Left ventricle myocardium inferior (tissue), 1 donor: ENCODE measurements around the gene FILIP1. TPM values are rescaled to one million over a fixed set of nuclear protein-coding genes. Genes with fewer than 3 reads are reported as not detected.

ENCODE experiments used
- DNase-seq: peaks from one replicate; pipeline ENCODE4 v3.0.0-alpha.2; 2020
- H3K27ac ChIP-seq: fragments of 200-600 bp; replicated peaks from 2 replicates; pipeline ENCODE4 v1.8.0; 2021
- H3K27me3 ChIP-seq: fragments of 200-600 bp; 2 replicates; pipeline ENCODE4 v1.8.0; 2021; ENCODE audit warnings: low read depth
- H3K36me3 ChIP-seq: fragments of 200-600 bp; 2 replicates; pipeline ENCODE4 v1.8.0; 2021
- H3K4me1 ChIP-seq: fragments of 200-600 bp; 2 replicates; pipeline ENCODE4 v1.8.0; 2021
- H3K4me3 ChIP-seq: fragments of 200-600 bp; 2 replicates; pipeline ENCODE4 v1.8.0; 2021; ENCODE audit warnings: mild to moderate bottlenecking, moderate library complexity
- H3K9me3 ChIP-seq: fragments of 200-600 bp; replicated peaks from 2 replicates; pipeline ENCODE4 v1.8.0; 2021
- CTCF ChIP-seq: fragments of 200-600 bp; IDR thresholded peaks from 2 replicates; pipeline ENCODE4 v1.8.0; 2021; ENCODE audit warnings: antibody characterized with exemption, mild to moderate bottlenecking, borderline replicate concordance
- intact Hi-C: fragments of 100-400 bp; cut with micrococcal nuclease; formaldehyde crosslinking; loops from one replicate; pipeline ENCODE4 v1.11.0; 2022
- total RNA-seq: library from RNA; stranded (reverse); fragmentation: NEBNext Ultra II Directional; extraction: Animal tissue kit (Norgen Biotek cat#: 25700); gene quantifications from one replicate; pipeline ENCODE4 v1.2.1, GENCODE V29; 2021
- donor health status: DM: no; HTN: yes; CAD: no; lungs with severe emphysema.

The FILIP1 gene
- total RNA-seq, 1 donor from 2014 or later: 173 TPM

- no peaks in the 10 kb centered on the region for H3K9me3 ChIP-seq
- DNase-seq: no peak
- peaks cover 87% of the 10 kb centered on the region for H3K4me1 ChIP-seq
- no peaks in the 10 kb centered on the region for H3K27me3 ChIP-seq
- intact Hi-C loops: loop anchor here (10.0 kb wide), 1 partner anchor 66 kb away; the partner anchor contains the start of gene FILIP1
- peak overlapping the region; percentile 76 for H3K27ac ChIP-seq
- H3K4me3 ChIP-seq: no peak overlapping the region
- H3K36me3 ChIP-seq: no peaks in the 10 kb centered on the region
- TF ChIP-seq CTCF: no peak
These were observed 64.4 kb downstream of the FILIP1 start for GRCh38 chr6:75429061-75429703.

- Histone ChIP-seq H3K9me3 (no peaks in the 10 kb centered on the region), H3K27ac (no peak overlapping the region), H3K4me1 (peaks cover 93% of the 10 kb centered on the region), H3K4me3 (no peak overlapping the region), H3K36me3 (no peaks in the 10 kb centered on the region), H3K27me3 (no peaks in the 10 kb centered on the region)
- no peak for TF ChIP-seq CTCF
- no peak for DNase-seq
- intact Hi-C loops: loop anchor here (10.0 kb wide), 1 partner anchor 67 kb away; the partner anchor contains the start of gene FILIP1
These were observed 65.4 kb downstream of the FILIP1 start for GRCh38 chr6:75428204-75428603.

- H3K4me1 ChIP-seq: peaks cover 98% of the 10 kb centered on the region
- no peak overlapping the region for H3K27ac ChIP-seq
- no peak for TF ChIP-seq CTCF
These were observed 66.3 kb downstream of the FILIP1 start for GRCh38 chr6:75427329-75427728.

GRCh38 chr6:75424618-75425548 lies 68.7 kb downstream of the FILIP1 start:
- intact Hi-C loops: loop anchor here (10.0 kb wide), 1 partner anchor 70 kb away; the partner anchor contains the start of gene FILIP1
- no peaks in the 10 kb centered on the region for H3K27me3 ChIP-seq
- peaks cover 98% of the 10 kb centered on the region for H3K4me1 ChIP-seq
- DNase-seq: no peak
- peak overlapping the region; percentile 2 for H3K27ac ChIP-seq
- H3K9me3 ChIP-seq: no peaks in the 10 kb centered on the region
- TF ChIP-seq CTCF: no peak
- no peaks in the 10 kb centered on the region for H3K36me3 ChIP-seq
- no peak overlapping the region for H3K4me3 ChIP-seq

More at GRCh38 chr6:75427329-75427728, 66.3 kb downstream of the FILIP1 start:
- intact Hi-C loops: loop anchor here (10.0 kb wide), 1 partner anchor 67 kb away; the partner anchor contains the start of gene FILIP1
- H3K36me3 ChIP-seq: no peaks in the 10 kb centered on the region
- no peak for DNase-seq
- H3K4me3 ChIP-seq: no peak overlapping the region
- no peaks in the 10 kb centered on the region for H3K27me3 ChIP-seq
- H3K9me3 ChIP-seq: no peaks in the 10 kb centered on the region

GRCh38 chr6:75423386-75423785 lies 70.2 kb downstream of the FILIP1 start:
- intact Hi-C loops: loop anchor here (10.0 kb wide), 1 partner anchor 71 kb away; the partner anchor contains the start of gene FILIP1
- Histone ChIP-seq H3K27ac (no peak overlapping the region), H3K27me3 (no peaks in the 10 kb centered on the region), H3K4me1 (peaks cover 98% of the 10 kb centered on the region), H3K4me3 (no peak overlapping the region), H3K36me3 (no peaks in the 10 kb centered on the region), H3K9me3 (no peaks in the 10 kb centered on the region)
- no peak for DNase-seq
- no peak for TF ChIP-seq CTCF
